ENCODE measurements around the gene ZFHX2. TPM values are rescaled to one million over a fixed set of nuclear protein-coding genes. Genes with fewer than 3 reads are reported as not detected.
A peak's percentile ranks its signal among the peaks of the same experiment; 100 is the strongest.

Gene ZFHX2
- polyA plus RNA-seq, 1 of the 3 experiments (the other 2 are of a cell fraction) = 0.77 TPM

DNA sequence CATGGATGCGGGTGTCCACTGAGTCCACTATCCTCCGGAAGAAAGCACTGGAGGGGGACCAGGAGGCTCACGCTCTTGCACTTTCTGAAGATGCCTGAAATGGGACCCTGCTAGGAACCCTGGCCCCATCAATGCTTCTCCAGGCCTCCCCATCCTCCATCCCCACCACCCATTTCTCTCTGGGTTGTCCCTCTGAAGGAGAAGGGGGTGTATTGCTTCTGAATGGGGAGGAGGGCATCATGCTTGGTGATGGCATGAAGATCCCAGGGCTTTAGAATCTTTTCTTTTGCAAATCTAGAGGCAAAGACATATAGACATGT is 27.7 kb upstream of the ZFHX2 start:
- ChIA-PET CTCF (interaction anchor here (1.3 to 4.3 kb wide), 5 partner anchors 10 to 53 kb away, joined by 3 to 19 read pairs (median 5); no protein-coding TSS in a partner anchor), POLR2A (interaction anchor here (0.9 to 1.5 kb wide), 4 partner anchors 10 to 19 kb away, joined by 4 to 8 read pairs (median 5); partner anchors contain the start of gene AP1G2)
- Histone ChIP-seq H3K4me1 (ENCODE audit: control insufficient read depth in 1 of 2, insufficient read depth in 2 of 2, low read depth in 1 of 2, low read length in 1 of 2) (peaks cover 0 to 28% of the 10 kb centered on the region in 2 experiments; a peak in 1 of 4 replicates), H3K79me2 (ENCODE audit: insufficient read depth) (no peaks in the 10 kb centered on the region), H3K4me3 (ENCODE audit: low read depth in 2 of 2, low read length in 1 of 2) (peak overlapping the region; percentile 61 to 66; a peak in 2 of 4 replicates), H3K9ac (no peak overlapping the region), H3K27me3 (ENCODE audit: insufficient read depth) (no peaks in the 10 kb centered on the region), H2AFZ (ENCODE audit: low read depth) (peak overlapping the region; percentile 81; the same call in 1 of the 2 replicates), H3K36me3 (replicated peaks in 1 of 2; ENCODE audit: control insufficient read depth in 1 of 2, insufficient read depth in 2 of 2, low read length in 1 of 2) (no peaks in the 10 kb centered on the region), H3K4me2 (peak overlapping the region; percentile 82), H3K9me3 (no peaks in the 10 kb centered on the region), H3K9me2 (no peaks in the 10 kb centered on the region), H3F3A (replicated peaks; ENCODE audit: insufficient read depth) (no peaks in the 10 kb centered on the region), H4K20me1 (ENCODE audit: insufficient read depth) (no peaks in the 10 kb centered on the region), H3K27ac (ENCODE audit: low read depth in 2 of 2, low read length in 1 of 2) (peak overlapping the region in 1 of 2 experiments; percentile 94; a peak in 2 of 4 replicates)
- TF ChIP-seq, protein P1, sequence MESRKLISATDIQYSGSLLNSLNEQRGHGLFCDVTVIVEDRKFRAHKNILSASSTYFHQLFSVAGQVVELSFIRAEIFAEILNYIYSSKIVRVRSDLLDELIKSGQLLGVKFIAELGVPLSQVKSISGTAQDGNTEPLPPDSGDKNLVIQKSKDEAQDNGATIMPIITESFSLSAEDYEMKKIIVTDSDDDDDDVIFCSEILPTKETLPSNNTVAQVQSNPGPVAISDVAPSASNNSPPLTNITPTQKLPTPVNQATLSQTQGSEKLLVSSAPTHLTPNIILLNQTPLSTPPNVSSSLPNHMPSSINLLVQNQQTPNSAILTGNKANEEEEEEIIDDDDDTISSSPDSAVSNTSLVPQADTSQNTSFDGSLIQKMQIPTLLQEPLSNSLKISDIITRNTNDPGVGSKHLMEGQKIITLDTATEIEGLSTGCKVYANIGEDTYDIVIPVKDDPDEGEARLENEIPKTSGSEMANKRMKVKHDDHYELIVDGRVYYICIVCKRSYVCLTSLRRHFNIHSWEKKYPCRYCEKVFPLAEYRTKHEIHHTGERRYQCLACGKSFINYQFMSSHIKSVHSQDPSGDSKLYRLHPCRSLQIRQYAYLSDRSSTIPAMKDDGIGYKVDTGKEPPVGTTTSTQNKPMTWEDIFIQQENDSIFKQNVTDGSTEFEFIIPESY (IDR thresholded peaks at IDR 0.05; ENCODE audit: borderline replicate concordance, low read depth) = no peak
- no peak for TF ChIP-seq RAD21 (IDR thresholded peaks at IDR 0.05; ENCODE audit: low read length)
- TF ChIP-seq, protein P2, sequence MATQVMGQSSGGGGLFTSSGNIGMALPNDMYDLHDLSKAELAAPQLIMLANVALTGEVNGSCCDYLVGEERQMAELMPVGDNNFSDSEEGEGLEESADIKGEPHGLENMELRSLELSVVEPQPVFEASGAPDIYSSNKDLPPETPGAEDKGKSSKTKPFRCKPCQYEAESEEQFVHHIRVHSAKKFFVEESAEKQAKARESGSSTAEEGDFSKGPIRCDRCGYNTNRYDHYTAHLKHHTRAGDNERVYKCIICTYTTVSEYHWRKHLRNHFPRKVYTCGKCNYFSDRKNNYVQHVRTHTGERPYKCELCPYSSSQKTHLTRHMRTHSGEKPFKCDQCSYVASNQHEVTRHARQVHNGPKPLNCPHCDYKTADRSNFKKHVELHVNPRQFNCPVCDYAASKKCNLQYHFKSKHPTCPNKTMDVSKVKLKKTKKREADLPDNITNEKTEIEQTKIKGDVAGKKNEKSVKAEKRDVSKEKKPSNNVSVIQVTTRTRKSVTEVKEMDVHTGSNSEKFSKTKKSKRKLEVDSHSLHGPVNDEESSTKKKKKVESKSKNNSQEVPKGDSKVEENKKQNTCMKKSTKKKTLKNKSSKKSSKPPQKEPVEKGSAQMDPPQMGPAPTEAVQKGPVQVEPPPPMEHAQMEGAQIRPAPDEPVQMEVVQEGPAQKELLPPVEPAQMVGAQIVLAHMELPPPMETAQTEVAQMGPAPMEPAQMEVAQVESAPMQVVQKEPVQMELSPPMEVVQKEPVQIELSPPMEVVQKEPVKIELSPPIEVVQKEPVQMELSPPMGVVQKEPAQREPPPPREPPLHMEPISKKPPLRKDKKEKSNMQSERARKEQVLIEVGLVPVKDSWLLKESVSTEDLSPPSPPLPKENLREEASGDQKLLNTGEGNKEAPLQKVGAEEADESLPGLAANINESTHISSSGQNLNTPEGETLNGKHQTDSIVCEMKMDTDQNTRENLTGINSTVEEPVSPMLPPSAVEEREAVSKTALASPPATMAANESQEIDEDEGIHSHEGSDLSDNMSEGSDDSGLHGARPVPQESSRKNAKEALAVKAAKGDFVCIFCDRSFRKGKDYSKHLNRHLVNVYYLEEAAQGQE (IDR thresholded peaks at IDR 0.05; ENCODE audit: low read depth, low read length) = no peak
- TF ChIP-seq NFIC (IDR thresholded peaks at IDR 0.05; ENCODE audit: borderline replicate concordance) = no peak
- TF ChIP-seq ELF1 (IDR thresholded peaks at IDR 0.05) = no peak
- no peak for TF ChIP-seq EP300 (IDR thresholded peaks at IDR 0.05; ENCODE audit: borderline replicate concordance in 1 of 2, low read depth in 1 of 2, low read length in 1 of 2)
- WGBS (ENCODE audit: low lambda C conversion rate) = 58% methylated on average over 3 of the region's 3 CpGs
- DNase-seq = peak; percentile 65

DNA sequence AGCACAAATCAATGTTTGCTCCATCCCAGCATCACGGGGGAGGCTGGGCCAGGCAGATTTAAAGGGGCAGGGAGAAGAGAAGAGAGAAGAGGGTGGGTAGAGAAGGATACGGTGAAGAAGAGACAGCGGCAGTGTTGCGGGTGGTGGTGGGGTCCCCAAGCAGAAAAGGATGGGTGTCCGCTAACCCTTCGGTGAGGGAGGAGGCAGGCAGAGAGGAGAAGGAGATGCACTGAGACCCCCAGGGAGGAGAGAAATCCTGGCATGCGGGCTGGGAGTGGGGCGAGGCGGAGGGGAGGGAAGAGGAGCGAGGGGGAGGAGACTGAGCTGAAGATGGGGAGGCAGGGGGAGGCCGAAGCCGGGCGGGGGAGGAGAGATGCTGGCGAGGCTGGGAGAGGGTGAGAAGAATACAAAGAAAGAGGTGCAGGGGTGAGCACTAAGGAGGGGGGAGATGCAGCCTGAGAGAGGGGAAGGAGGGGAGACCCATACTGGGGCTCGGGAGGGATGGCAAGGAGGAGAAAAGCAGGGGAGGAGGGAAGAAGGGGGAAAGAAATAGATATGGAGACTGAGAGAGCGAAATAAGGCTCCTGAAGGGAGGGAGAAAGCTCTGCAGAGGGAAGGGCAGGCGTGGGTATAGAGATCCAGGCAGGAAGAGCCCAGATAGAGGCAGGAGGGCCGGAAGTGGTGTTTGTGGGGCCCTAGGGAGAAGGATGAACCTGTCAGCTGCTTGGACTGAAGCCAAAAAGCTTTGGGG is 27.2 kb upstream of the ZFHX2 start, which contains the start of gene JPH4:
JPH4 (minus strand) TSS at position 231 of the 751 bp plus-strand sequence. CDS start 1,337 bp downstream, outside the sequence.
- POLR2A ChIA-PET = interaction anchor here (0.9 to 1.5 kb wide), 5 partner anchors 10 to 23 kb away, joined by 3 to 8 read pairs (median 4); partner anchors contain the start of gene AP1G2

More for the DNA sequence above, 27.2 kb upstream of the ZFHX2 start, which contains the start of gene JPH4:
- no peaks in the 10 kb centered on the region for H3K27me3 ChIP-seq (ENCODE audit: insufficient read depth)
- no peaks in the 10 kb centered on the region for H3K79me2 ChIP-seq (ENCODE audit: insufficient read depth)
- peak within 1 kb of the TSS; percentile 47 for H3K9ac ChIP-seq
- H3F3A ChIP-seq (replicated peaks; ENCODE audit: insufficient read depth) = no peaks in the 10 kb centered on the region
- H3K4me1 ChIP-seq (ENCODE audit: control insufficient read depth in 1 of 2, insufficient read depth in 2 of 2, low read depth in 1 of 2, low read length in 1 of 2) = peaks cover 0 to 28% of the 10 kb centered on the region in 2 experiments; a peak in 1 of 4 replicates
- H3K4me3 ChIP-seq (ENCODE audit: low read depth in 2 of 2, low read length in 1 of 2) = peak within 1 kb of the TSS; percentile 61 to 66
- DNase-seq = peak; percentile 89
- no peaks in the 10 kb centered on the region for H4K20me1 ChIP-seq (ENCODE audit: insufficient read depth)
- peak within 1 kb of the TSS; percentile 82 for H3K4me2 ChIP-seq
- 12% methylated on average over 18 of the region's 18 CpGs for WGBS (ENCODE audit: low lambda C conversion rate)
- peak within 1 kb of the TSS; percentile 81 for H2AFZ ChIP-seq (ENCODE audit: low read depth)
- no peaks in the 10 kb centered on the region for H3K36me3 ChIP-seq (replicated peaks in 1 of 2; ENCODE audit: control insufficient read depth in 1 of 2, insufficient read depth in 2 of 2, low read length in 1 of 2)
- CTCF ChIA-PET = interaction anchor here (0.7 to 4.3 kb wide), 6 partner anchors 11 to 557 kb away, joined by 3 to 19 read pairs (median 4); partner anchors contain the start of gene PSME1
- H3K9me2 ChIP-seq = no peaks in the 10 kb centered on the region
- TF ChIP-seq CHD2 (IDR thresholded peaks at IDR 0.05; ENCODE audit: low read length, partially characterized antibody) (peak; percentile 15), NFIC (IDR thresholded peaks at IDR 0.05; ENCODE audit: borderline replicate concordance) (peak; percentile 68), MXI1 (IDR thresholded peaks at IDR 0.05; ENCODE audit: low read depth, low read length) (0 out of 2 replicates have a peak, but pooled peaks have one; percentile 40), FOXM1 (IDR thresholded peaks at IDR 0.05; ENCODE audit: low read depth) (no peak), YY1 (IDR thresholded peaks at IDR 0.05; ENCODE audit: low read depth) (no peak), FOSL2 (IDR thresholded peaks at IDR 0.05; ENCODE audit: borderline replicate concordance, low read depth) (no peak), GATA2 (CRISPR knock-in tag; IDR thresholded peaks at IDR 0.05) (no peak), RCOR1 (IDR thresholded peaks at IDR 0.05; ENCODE audit: low read length) (no peak), GABPA (IDR thresholded peaks at IDR 0.05; ENCODE audit: low read depth) (0 out of 2 replicates have a peak, but pooled peaks have one; percentile 23)
- TF ChIP-seq, protein P3, sequence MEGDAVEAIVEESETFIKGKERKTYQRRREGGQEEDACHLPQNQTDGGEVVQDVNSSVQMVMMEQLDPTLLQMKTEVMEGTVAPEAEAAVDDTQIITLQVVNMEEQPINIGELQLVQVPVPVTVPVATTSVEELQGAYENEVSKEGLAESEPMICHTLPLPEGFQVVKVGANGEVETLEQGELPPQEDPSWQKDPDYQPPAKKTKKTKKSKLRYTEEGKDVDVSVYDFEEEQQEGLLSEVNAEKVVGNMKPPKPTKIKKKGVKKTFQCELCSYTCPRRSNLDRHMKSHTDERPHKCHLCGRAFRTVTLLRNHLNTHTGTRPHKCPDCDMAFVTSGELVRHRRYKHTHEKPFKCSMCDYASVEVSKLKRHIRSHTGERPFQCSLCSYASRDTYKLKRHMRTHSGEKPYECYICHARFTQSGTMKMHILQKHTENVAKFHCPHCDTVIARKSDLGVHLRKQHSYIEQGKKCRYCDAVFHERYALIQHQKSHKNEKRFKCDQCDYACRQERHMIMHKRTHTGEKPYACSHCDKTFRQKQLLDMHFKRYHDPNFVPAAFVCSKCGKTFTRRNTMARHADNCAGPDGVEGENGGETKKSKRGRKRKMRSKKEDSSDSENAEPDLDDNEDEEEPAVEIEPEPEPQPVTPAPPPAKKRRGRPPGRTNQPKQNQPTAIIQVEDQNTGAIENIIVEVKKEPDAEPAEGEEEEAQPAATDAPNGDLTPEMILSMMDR (IDR thresholded peaks at IDR 0.05) = no peak
- TF ChIP-seq, protein P4, sequence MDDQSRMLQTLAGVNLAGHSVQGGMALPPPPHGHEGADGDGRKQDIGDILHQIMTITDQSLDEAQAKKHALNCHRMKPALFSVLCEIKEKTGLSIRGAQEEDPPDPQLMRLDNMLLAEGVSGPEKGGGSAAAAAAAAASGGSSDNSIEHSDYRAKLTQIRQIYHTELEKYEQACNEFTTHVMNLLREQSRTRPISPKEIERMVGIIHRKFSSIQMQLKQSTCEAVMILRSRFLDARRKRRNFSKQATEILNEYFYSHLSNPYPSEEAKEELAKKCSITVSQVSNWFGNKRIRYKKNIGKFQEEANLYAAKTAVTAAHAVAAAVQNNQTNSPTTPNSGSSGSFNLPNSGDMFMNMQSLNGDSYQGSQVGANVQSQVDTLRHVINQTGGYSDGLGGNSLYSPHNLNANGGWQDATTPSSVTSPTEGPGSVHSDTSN (IDR thresholded peaks at IDR 0.05) = peak; percentile 26; the same call in 1 of the 2 replicates
- H3K27ac ChIP-seq (ENCODE audit: low read depth in 2 of 2, low read length in 1 of 2) = peak within 1 kb of the TSS in 1 of 2 experiments; percentile 94; a peak in 2 of 4 replicates
- H3K9me3 ChIP-seq = no peaks in the 10 kb centered on the region

Measured in SK-N-SH (cell line).